Activated CD8-positive, alpha-beta memory T cell treated with anti-CD3 and anti-CD28 coated beads for 36 hours (primary cell): ENCODE measurements around the gene SLX4. TPM values are rescaled to one million over a fixed set of nuclear protein-coding genes. Genes with fewer than 3 reads are reported as not detected.
"Not testable (repeated sequence)": the region's sequence is repeated elsewhere in the genome, so short reads cannot be mapped to it uniquely, and the experiment has no call there.

Experiments used
- CTCF ChIA-PET: fragments of 350-600 bp; sonication (Branson Sonifier 250); formaldehyde crosslinking; loops from one replicate; lab custom pipeline; 2021; ENCODE audit warnings: antibody characterized with exemption; lab: Charles Lee
- POLR2A ChIA-PET: fragments of 350-600 bp; sonication (Branson Sonifier 250); formaldehyde crosslinking; loops from one replicate; lab custom pipeline; 2021; ENCODE audit warnings: antibody characterized with exemption; lab: Charles Lee
- total RNA-seq, 2 experiments: library from RNA; stranded (reverse); gene quantifications; one replicate each; pipeline ENCODE4 v1.2.3, GENCODE V29; 2021

SLX4 gene
- total RNA-seq, 2 experiments from 2014 or later = 11.5 to 12.5 TPM

DNA sequence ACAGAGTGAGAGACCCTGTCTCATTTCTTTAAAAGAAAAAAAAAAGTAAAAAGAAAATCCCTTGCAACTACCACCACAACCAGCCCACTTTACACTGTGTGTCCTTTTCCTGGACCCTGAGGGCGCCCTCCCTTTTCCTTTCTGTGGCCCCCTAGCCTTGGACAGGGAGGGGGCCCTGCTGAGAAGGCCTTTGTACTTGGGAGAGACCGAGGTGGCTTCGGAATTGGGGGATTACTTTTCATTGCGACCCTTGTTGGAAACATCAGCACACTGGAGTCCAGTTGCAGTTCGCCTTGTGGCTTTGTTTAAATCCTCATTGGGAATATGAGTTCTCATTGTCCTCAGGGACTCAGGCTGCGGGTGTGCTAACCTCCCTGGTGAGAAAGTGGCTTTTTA lies 33.7 kb upstream of the SLX4 start:
- CTCF ChIA-PET = no interaction called here

DNA sequence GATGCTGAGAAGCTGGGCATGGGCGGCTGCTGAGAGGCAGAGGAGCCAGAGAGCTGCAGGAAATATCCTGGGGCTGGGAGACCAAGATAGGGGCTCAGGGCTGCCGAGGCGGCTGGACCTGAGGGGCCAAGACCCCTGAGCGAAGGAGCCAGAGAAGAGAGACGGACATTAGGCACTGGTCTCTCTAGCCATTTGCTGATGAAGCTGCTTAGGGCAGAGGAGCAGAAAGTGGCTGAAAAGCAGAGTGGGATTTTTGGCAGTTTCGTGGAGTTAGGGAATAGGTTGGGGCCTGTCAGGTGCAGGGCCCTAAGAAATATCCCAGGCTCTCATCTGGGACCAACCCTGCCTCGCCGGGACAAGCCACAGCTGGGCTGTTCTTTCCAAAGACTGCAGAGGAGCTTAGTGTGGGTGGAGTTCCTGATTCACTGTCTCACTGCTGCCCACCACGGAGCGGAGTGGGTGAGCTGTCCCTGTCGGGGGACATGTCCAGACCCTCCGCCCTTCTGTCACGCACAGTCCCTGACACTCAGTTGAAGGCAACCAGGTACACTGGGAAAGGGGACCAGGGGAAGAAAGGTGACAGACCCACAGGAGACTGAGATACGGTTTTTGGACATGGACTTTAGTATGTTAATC lies 31.8 kb upstream of the SLX4 start:
- ChIA-PET POLR2A (no interaction called here), CTCF (interaction anchor here (1.2 kb wide), 1 partner anchor 45 kb away, joined by 3 read pairs; no protein-coding TSS in a partner anchor)

More for the DNA sequence above, 33.7 kb upstream of the SLX4 start:
- POLR2A ChIA-PET = no interaction called here

DNA sequence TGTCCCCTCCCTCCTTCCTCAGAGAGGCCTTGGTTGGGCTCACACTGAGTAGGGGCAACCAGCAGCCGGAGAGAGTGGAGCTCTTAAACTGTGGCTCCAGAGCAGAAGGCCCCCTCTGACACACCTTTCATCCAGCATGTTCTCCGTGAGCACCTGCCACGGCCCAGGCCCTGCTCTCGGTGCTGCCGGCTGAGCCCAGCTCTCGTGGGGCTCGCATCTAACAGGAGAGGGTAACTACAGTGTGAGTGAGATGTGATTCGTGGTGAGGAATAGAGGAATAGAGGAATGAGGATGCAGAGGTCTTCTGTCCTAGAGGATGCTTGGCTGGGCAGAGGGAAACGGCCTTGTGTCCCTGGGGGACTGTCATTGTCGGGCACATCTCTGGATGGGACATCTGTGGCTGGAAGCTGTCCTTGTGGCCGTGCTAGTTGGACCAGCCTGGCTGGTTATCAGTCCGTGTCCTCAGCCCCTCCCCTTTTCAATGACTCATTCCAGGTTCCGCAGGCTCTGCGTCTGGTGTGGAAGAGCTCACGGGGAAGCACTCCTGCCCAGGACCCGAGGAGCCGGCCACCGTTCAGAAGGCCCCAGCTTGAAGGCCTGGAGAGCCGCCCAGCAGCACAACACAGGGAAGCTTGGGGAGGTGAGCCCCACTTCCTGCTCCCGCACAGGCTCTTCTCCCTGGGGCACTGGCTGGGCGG lies 31.1 kb upstream of the SLX4 start:
- CTCF ChIA-PET = no interaction called here

DNA sequence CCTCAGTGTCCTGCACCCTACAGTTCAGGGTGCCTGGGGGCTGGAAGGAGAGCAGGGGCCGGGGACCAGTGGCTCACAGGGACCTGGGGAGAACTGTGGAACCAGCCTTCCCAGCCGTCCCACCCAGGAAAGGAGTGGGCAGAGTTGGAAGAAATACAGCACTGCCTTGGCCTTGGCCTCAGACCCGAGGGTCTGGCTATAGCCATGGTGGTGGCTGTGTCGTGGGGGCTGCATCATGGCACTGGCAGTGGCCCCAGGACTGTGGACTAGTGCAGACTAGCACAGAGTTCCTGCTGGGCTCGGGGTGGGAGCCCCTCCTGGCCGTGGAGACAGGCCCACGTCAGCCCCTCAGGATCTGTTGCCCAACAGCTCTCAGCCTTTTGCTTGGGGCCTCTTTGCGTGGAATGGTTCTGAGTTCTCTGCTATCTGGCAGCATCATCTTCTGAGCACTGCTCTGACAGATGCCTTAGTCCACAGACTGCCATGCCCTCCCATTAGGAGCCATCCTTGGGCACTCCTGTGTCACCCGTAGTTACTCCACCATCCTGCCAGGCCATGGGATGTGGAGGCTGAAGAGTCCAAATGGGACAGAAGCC lies 30.5 kb upstream of the SLX4 start:
- ChIA-PET POLR2A (no interaction called here), CTCF (no interaction called here)

More for the DNA sequence above, 31.1 kb upstream of the SLX4 start:
- POLR2A ChIA-PET = no interaction called here

DNA sequence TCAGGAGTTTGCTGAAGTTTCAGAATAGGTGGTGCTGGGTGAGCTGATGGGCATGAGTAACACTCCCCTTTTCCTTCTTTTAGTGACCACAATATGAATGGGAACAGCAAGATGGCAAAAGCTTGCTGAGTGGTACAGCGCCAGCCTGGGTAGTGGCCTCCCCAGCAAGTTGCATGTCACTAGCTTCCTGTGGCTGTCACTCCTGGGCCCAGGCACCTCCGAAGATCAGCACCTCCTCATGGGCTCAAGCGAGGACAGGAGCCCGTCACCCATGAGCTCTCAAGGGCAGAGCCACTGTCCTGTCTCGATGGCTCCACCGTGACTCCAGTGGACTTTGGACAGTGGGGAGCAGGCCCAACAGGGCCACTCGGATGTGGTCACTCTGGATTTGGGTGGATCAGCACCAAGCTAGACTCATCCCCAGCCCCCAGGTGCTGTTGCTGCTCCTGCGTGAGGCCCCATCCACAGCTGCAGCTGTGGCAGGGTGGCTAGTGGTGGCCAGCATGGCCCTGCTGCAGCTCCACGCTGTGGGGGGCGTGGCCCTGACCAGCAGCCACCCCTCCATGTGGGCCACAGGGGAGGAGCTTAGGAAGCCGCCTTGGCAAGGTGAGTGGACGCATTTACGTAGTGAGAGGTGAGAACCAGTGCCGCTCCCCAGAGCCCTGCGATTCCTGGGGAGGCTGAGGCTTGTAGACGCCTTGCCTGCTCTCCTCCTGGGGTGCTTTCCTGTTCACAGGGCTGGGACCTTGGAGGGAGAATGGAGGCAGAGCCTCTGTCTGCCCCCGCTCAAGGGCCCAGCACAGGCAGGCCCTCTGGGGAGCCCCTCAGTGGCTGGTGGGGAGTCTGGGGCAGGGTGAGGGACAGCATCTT lies 29.5 kb upstream of the SLX4 start:
- ChIA-PET POLR2A (interaction anchor here (0.5 kb wide), 1 partner anchor 29 kb away, joined by 5 read pairs; no protein-coding TSS in a partner anchor), CTCF (no interaction called here)

DNA sequence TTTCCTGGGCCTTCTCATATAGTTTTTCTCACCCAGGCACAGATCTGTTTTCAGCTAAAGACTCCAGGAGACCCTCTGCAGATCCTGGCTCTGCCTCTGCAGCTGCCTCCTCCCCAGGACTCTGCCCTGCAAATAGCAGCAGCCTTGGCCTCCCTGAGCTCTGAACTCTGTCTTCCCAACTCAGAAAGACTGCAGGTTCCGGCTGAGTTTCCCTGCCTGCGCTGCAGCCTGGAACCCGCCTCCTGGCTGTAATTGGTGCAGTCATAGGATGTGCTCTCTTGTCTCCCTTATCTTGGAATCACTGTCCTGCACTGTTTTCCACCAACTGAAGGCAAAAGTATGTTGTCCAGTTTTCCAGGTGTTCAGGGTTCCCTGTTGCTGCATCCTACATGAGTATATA lies 28.8 kb upstream of the SLX4 start:
- ChIA-PET CTCF (no interaction called here), POLR2A (no interaction called here)

DNA sequence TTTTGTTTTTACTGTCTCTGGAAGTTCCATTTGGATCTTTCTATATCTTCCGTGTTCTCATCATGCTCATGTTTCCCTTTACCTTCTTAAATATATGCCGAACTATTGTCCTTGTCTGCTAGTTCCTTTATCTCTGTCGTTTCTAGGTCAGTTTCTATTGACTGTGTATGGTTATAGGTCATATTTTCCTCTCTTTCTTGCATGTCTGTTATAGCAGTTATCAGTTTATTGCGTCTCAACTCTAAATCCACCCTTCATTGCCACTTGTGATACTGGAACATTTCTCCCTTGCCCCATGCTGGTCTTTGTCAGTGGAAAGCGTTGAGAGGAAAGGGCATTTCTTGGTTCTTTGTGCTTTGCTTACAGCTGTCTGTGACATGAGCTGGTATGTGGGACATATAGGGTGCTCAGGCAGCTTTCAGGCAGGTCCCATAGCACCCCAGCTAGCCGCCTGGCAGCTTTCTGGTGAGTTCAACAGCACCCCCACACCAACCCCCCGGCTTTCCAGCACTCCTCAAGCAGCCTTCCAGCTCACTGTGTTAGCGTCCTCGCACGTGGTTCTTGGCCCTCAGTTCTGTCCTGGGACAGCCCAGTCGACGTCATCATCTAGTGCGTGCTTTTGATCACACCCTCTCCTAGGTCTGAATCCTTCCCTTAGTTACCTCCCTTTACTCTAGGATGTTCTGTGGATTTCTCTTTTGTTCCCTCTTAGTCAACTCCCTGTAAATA lies 27.7 kb upstream of the SLX4 start:
- CTCF ChIA-PET = no interaction called here
- POLR2A ChIA-PET = no interaction called here

DNA sequence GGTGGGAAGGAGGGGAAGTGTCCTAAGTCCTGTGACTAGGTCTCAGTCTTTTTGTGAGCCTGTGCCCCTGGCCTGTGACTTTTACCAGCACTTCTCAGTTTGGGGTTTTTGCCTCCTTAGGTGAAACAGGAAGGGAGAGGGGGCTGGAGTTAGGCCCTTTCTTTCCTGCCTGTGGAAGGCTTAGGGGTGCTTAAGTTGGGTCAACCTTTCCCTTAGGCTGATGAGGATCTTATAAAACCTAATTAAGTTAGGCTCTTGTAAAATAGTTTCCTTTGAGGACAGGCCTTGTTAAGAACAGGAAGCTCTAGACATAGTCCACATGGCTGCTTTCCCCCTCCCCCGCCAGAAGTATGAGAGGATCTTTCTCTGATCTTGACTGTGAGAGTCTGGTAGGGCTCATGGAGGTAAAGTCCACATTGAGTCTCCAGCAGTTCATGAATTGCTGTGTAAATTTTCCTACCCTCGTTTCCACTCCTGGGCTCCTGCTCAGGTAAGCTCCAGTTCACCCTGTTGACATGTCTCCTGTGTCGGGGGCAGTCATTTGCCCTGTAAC lies 26.0 kb upstream of the SLX4 start:
- ChIA-PET CTCF (interaction anchor here (0.6 kb wide), 1 partner anchor 11 kb away, joined by 3 read pairs; no protein-coding TSS in a partner anchor), POLR2A (no interaction called here)

DNA sequence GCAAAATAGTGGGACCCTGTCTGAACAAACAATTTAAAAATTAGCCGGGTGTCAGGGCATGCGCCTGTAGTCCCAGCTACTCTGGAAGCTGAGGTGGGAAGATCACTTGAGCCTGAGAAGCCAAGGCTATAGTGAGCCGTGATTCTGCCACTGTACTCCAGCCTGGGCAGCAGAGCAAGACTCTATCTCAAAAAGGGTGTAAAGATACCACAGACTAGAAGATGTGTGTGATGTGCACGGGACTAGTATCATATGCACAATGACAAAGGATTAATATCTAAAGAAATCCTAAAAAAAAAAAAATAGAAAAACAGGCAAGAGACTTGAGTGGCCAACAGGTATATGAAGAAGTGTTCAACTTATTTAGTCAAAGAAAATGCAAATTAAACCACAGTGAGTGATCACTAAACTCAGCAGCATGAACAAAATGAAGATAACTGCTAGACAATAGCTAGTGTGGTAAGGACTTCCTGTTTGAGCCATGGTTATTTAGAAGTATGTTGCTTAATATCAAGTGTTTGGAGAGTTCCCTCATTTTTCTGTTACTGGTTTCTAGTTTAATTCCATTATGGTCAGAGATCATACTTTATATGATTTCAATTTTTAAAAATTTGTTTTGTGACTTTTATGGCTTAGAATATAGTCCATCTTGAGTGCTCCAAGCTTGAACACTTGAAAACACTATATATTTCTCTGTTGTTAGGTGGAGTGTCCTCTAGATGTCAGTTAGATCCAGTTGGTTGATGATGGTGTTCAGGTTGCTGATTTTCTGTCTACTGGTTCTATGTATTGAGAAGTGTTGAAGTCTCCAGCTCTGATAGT lies 14.7 kb upstream of the SLX4 start:
- POLR2A ChIA-PET = interaction anchor here (0.7 kb wide), 1 partner anchor 14 kb away, joined by 4 read pairs; no protein-coding TSS in a partner anchor
- CTCF ChIA-PET = interaction anchor here (0.7 to 1.9 kb wide), 4 partner anchors 9 to 14 kb away, joined by 3 to 6 read pairs (median 3); partner anchors contain the start of gene SLX4

DNA sequence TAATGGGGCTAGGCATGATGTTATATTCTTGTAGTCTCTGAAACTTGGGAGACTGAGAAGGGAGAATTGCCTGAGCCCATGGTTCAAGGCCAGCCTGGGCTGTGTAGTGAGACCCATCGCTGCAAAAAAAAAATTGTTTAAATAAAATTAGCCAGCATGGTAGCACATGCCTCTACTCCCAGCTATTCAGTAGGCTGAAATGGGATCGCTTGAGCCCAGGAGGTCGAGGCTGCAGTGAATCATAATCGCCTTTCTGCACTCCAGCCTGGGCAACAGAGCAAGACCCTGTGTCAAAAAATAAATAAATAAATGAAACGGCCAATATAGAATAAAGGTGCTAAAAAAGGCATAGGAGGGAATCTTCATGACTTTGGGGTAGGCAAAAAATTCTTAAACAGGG lies 13.9 kb upstream of the SLX4 start:
- POLR2A ChIA-PET = no interaction called here
- CTCF ChIA-PET = no interaction called here

DNA sequence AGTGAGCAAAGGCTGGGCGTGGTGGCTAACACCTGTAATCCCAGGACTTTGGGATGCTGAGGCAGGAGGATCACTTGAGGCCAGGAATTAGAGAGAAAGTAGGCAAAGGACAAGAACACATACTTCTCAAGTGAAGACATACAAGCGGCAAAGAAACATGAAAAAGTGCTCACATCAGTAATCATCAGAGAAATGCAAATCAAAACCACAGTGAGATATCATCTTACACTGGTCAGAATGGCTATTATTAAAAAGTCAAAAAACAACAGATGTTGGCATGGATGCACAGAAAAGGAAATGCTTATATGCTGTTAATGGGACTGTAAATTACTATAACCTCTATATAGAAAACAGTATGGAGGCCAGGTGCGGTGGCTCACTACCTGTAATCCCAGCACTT lies 12.2 kb upstream of the SLX4 start:
- ChIA-PET POLR2A (no interaction called here), CTCF (no interaction called here)

DNA sequence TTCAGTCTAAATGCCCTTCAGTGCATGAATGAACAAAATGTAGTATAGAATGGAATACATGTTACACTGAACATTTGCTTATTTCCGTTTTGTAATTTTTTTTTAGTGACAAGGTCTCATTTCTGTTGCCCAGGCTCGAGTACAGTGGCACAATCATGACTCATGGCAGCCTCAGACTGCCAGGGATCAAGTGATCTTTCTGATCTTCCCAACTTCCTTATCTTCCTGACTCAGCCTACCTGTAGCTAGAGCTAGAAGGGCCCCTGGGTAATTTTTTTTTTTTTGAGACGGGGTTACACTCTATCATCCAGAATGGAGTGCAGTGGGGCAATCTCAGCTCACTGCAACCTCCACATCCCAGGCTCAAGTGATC lies 7.3 kb upstream of the SLX4 start:
- CTCF ChIA-PET = no interaction called here
- POLR2A ChIA-PET = no interaction called here

DNA sequence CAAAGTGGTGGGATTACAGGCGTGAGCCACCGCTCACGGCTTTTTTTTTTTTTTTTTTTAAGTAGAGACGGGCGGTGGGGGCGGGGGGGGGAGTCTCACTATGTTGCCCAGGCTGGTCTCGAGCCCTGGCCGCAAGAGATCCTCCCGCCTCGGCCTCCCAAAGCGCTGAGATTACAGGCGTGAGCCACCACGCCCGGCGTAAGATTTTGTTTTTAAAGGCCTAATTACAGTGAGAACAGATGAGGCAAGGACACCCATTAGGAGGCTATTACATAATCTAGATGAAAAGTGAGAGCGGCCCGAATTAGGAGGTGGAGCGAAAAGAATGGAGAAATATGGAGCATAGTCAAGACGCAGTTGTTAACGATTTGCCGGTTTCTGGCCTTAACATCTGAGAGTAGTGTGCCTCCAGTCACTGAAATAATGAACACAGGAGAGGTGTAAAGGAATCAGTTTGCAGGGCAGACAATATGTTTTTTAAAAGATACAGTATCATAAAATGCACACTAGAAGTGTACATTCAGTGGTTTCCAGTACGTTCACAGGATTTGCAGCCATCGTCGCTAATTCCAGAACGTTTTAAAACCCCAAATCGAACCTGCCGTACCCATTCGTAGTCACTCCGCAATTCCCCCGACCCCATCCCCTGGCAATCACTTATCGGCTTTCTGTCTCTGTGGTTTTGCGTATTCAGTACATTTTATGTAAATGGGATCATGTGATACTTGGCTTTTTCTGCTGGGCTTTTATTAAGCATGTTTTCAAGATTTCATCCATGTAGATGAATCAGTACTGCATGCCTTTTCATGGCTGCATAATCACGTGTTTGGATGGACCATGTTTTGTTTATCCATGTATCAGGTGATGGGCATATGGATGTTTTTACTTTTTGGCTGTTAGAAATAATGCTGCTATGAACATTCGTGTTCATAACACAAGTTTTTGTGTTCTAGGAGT lies 1.4 kb upstream of the SLX4 start:
- ChIA-PET CTCF (interaction anchor here (1.0 kb wide), 1 partner anchor 9 kb away, joined by 3 read pairs; no protein-coding TSS in a partner anchor), POLR2A (interaction anchor here (0.6 to 0.7 kb wide), 4 partner anchors 13 to 97 kb away, joined by 3 to 6 read pairs (median 4); no protein-coding TSS in a partner anchor)

DNA sequence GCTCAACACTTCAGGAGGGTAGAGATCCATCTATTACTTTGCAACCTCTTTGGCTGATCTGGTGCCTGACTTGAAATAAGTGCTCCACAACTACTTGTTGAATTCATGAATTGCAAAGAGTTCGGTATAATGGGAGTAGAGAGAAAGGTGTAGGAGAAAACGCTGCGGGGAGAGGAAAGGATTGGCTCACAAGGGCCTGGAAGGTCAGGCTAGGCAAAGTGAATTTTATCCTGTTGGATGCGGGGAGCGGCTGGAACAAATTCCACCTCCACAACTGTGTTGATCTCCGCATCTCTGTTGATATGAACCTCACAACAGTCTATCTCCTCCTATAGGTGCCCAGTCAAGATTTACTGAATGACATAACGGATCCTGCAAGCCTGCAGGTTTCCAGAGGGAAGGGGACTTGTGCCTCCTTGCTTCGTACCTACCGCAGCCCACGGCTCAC lies 684 bp downstream of the SLX4 start:
- ChIA-PET CTCF (no interaction called here), POLR2A (no interaction called here)

DNA sequence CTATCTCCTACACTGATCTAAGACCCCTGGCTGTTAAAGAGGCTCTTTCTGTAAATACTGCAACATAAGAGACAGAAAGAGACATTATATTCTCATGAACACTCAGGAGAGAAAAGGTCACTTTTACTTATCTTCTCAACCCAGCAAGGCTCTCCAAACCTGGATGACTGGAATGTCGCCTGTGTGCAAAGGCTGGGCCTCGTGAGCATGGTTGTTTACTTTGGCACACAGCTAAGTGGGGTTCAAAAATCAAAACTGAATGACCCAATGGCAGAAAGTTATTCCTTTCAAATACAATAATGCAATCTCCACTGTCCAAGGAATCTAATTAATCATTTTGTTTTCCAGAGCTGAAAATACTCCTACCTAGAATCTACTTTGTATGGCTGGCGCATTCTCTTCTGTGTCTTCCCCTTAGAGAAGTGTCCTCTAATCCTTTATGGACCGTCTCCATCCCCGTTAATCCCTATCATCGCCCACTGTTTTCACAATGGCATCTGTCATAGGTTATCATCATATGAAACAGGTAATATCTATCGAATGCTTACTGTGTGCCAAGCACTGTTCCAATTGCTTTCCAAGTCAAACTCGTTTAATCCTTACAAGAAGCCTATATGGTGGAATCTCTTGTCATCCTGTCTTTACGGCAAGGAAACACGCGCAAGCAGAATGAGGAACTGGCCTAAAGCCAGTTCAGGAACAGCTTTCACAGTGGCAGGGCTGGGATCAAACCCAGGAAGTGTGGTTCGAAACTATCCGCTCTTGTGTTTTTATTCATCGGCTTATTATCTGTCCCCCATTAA lies 1.3 kb downstream of the SLX4 start:
- POLR2A ChIA-PET = no interaction called here
- CTCF ChIA-PET = no interaction called here

DNA sequence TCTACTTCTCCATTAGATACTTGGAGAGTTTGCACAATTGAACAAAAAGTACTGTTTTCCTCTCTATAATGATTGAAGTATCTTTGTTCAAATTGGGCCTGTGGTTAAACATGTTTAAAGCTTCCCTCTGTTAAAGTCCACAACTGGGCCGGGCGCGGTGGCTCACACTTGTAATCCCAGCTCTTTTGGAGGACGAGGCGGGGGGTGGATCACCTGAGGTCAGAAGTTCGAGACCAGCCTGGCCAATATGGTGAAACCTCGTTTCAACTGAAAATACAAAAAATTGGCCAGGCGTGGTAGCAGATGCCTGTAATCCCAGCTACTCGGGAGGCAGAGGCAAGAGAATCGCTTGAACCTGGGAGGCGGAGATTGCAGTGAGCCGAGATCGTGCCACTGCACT lies 2.4 kb downstream of the SLX4 start:
- POLR2A ChIA-PET = not testable (repeated sequence)
- CTCF ChIA-PET = interaction anchor here (0.6 kb wide), 1 partner anchor 146 kb away, joined by 5 read pairs; no protein-coding TSS in a partner anchor
